AG04449 (cell line): ENCODE data around the gene PLA2G2E.

Experiments
- CTCF ChIA-PET: fragments of 350-600 bp; formaldehyde crosslinking; extraction: SDS; loops from one replicate; lab custom pipeline; 2021; ENCODE audit warnings: antibody characterized with exemption; lab: Yijun Ruan, JAX
- POLR2A ChIA-PET: fragments of 400-600, 350-600 bp; formaldehyde crosslinking; extraction: SDS; loops from one replicate; lab custom pipeline; 2020; ENCODE audit warnings: antibody characterized with exemption, inconsistent platforms; lab: Yijun Ruan, JAX
- DNase-seq: peaks from one replicate; pipeline ENCODE4 v3.0.0-alpha.2; 2010; ENCODE audit warnings: low read depth, low spot score
- H3K4me3 ChIP-seq: 2 replicates; pipeline ENCODE4 v1.5.1; 2011; ENCODE audit warnings: low read depth, mild to moderate bottlenecking, control low read depth, low read length
- CTCF ChIP-seq: IDR thresholded peaks from one replicate; pipeline ENCODE4 v1.5.1; 2011; ENCODE audit warnings: mild to moderate bottlenecking, moderate library complexity, low read length, control low read depth, inconsistent platforms; ENCODE audit not compliant: insufficient read depth; ENCODE audit errors: missing control alignments

Gene PLA2G2E

GRCh38 chr1:19878637-19878985, 44.8 kb downstream of the PLA2G2E start:
- no peak for DNase-seq
- ChIA-PET POLR2A (no interaction called here), CTCF (interaction anchor here (0.8 to 6.6 kb wide), 5 partner anchors 11 to 216 kb away, joined by 3 to 77 read pairs (median 4); no protein-coding TSS in a partner anchor)
- no peak overlapping the region for H3K4me3 ChIP-seq
- no peak for TF ChIP-seq CTCF

GRCh38 chr1:19877821-19878636, 45.4 kb downstream of the PLA2G2E start:
- ChIA-PET POLR2A (interaction anchor here (0.7 kb wide), 1 partner anchor 855 kb away, joined by 3 read pairs; no protein-coding TSS in a partner anchor), CTCF (interaction anchor here (0.8 to 6.6 kb wide), 4 partner anchors 8 to 216 kb away, joined by 3 to 77 read pairs (median 4); no protein-coding TSS in a partner anchor)
- H3K4me3 ChIP-seq, result no peak overlapping the region
- DNase-seq, result no peak
- TF ChIP-seq CTCF, result no peak

GRCh38 chr1:19877181-19877750, 46.2 kb downstream of the PLA2G2E start:
- ChIA-PET POLR2A (interaction anchor here (0.7 kb wide), 1 partner anchor 856 kb away, joined by 3 read pairs; no protein-coding TSS in a partner anchor), CTCF (interaction anchor here (1.5 to 6.6 kb wide), 2 partner anchors 9 to 10 kb away, joined by 4 to 77 read pairs; no protein-coding TSS in a partner anchor)
- DNase-seq, result no peak
- TF ChIP-seq CTCF, result no peak
- H3K4me3 ChIP-seq, result no peak overlapping the region

- POLR2A ChIA-PET, result no interaction called here
- no peak for TF ChIP-seq CTCF
- no peak overlapping the region for H3K4me3 ChIP-seq
- CTCF ChIA-PET, result interaction anchor here (1.8 to 2.8 kb wide), 2 partner anchors 9 to 10 kb away, joined by 4 to 13 read pairs; partner anchors contain the start of gene OTUD3
- no peak for DNase-seq
Measured at GRCh38 chr1:19872190-19872589, 51.2 kb downstream of the PLA2G2E start.
